K562 (cell line): ENCODE measurements around the gene F2.

ENCODE experiments used
- BCLAF1 ChIP-seq, 2 experiments: fragments of 450-650 bp in 1 of 2; IDR thresholded peaks; 2 replicates each; pipeline ENCODE4 v1.6.1; 2011 to 2017; ENCODE audit warnings: low read depth in 2 of 2, antibody characterized with exemption in 1 of 2, borderline replicate concordance in 1 of 2, low read length in 1 of 2, mild to moderate bottlenecking in 1 of 2, mixed read lengths in 1 of 2; ENCODE audit not compliant: control insufficient read depth in 1 of 2
- E4F1 ChIP-seq: fragments of 250-450 bp; sonication (Bioruptor Pico); IDR thresholded peaks from 2 replicates; pipeline ENCODE4 v1.5.0; 2021; ENCODE audit warnings: mild to moderate bottlenecking, borderline replicate concordance
- MLLT1 ChIP-seq, 2 experiments: fragments of 450-650 bp; IDR thresholded peaks; 2 replicates each; pipeline ENCODE4 v1.6.1; 2016
- MTA1 ChIP-seq: fragments of 450-650 bp; IDR thresholded peaks from 2 replicates; pipeline ENCODE4 v1.6.1; 2017; ENCODE audit warnings: borderline replicate concordance
- NR1H2 ChIP-seq: sonication (generic); formaldehyde crosslinking; IDR thresholded peaks from 2 replicates; pipeline ENCODE4 v1.4.0; 2020; ENCODE audit warnings: mild to moderate bottlenecking, missing genetic modification reagents
- SRF ChIP-seq, 2 experiments: fragments of 250-450, 450-650 bp in 1 of 2; sonication (Bioruptor Pico) in 1 of 2; sonication (generic) in 1 of 2; formaldehyde crosslinking; IDR thresholded peaks; 2 replicates each; pipeline versions ENCODE4 v1.5.0 to v1.5.1; 2020 to 2022; ENCODE audit warnings: mild to moderate bottlenecking in 1 of 2, missing genetic modification reagents in 1 of 2
- USF2 ChIP-seq: sonication (generic); formaldehyde crosslinking; IDR thresholded peaks from 2 replicates; pipeline ENCODE4 v1.5.0; 2020; ENCODE audit warnings: missing genetic modification reagents
- YBX1 ChIP-seq: fragments of 450-650 bp; IDR thresholded peaks from 2 replicates; pipeline ENCODE4 v1.7.1; 2016; ENCODE audit warnings: mild to moderate bottlenecking
- ZNF274 ChIP-seq: IDR thresholded peaks from 2 replicates; pipeline ENCODE4 v1.6.1; 2011; ENCODE audit warnings: low read depth, mild to moderate bottlenecking, low read length, moderate library complexity, borderline replicate concordance

- no peak for TF ChIP-seq BCLAF1 (IDR thresholded peaks at IDR 0.05; ENCODE audit: borderline replicate concordance in 1 of 2, control insufficient read depth in 1 of 2, low read depth in 2 of 2, low read length in 1 of 2)
- TF ChIP-seq MTA1 = no peak
- no peak for TF ChIP-seq YBX1
- no peak for TF ChIP-seq USF2 (CRISPR knock-in tag)
- no peak for TF ChIP-seq ZNF274
- TF ChIP-seq E4F1 (CRISPR knock-in tag) = no peak
- TF ChIP-seq SRF (CRISPR knock-in tag; IDR thresholded peaks at IDR 0.05) = no peak
- no peak for TF ChIP-seq NR1H2 (CRISPR knock-in tag)
- TF ChIP-seq MLLT1 (IDR thresholded peaks at IDR 0.05) = no peak
Observed at GRCh38 chr11:46724088-46724487, 5.1 kb downstream of the F2 start.
